Measurements from ENCODE around the gene TGFBR3L. TPM values are rescaled to one million over a fixed set of nuclear protein-coding genes. Genes with fewer than 3 reads are reported as not detected.
A peak's percentile ranks its signal among the peaks of the same experiment; 100 is the strongest.

Gene TGFBR3L
- total and polyA plus RNA-seq, 2 of the 13 experiments (the other 11 are each of a cell fraction or from before 2014, with no cell fraction given) = 0.20 to 1.0 TPM

GRCh38 chr19:7919610-7920518 is 5.2 kb downstream of the TGFBR3L start, which contains the start of gene SNAPC2 (continued):
- TF ChIP-seq ZNF432 (CRISPR knock-in tag; IDR thresholded peaks at IDR 0.05; ENCODE audit: borderline replicate concordance) = no peak
- peak; percentile 63 for TF ChIP-seq ZHX2 (IDR thresholded peaks at IDR 0.05; ENCODE audit: low read depth)
- TF ChIP-seq ZHX2 (CRISPR knock-in tag; IDR thresholded peaks at IDR 0.05; ENCODE audit: borderline replicate concordance) = no peak; the same call in 1 of the 2 replicates
- TF ChIP-seq NONO (IDR thresholded peaks at IDR 0.05) = no peak
- TF ChIP-seq NONO (CRISPR knock-in tag; conservative IDR thresholded peaks at IDR 0.05) = peak; percentile 88
- TF ChIP-seq ZNF761 (CRISPR knock-in tag; conservative IDR thresholded peaks at IDR 0.05) = 0 out of 2 replicates have a peak, but pooled peaks have one; percentile 70
- peak; percentile 67; the same call in 1 of the 2 replicates for TF ChIP-seq ZNF230 (CRISPR knock-in tag; IDR thresholded peaks at IDR 0.05)
- 0 out of 2 replicates have a peak, but pooled peaks have one; percentile 28 for TF ChIP-seq NR2F2 (IDR thresholded peaks at IDR 0.05; ENCODE audit: borderline replicate concordance, low read depth)
- no peak for TF ChIP-seq ADNP (CRISPR knock-in tag; IDR thresholded peaks at IDR 0.05)
- TF ChIP-seq, protein P1, sequence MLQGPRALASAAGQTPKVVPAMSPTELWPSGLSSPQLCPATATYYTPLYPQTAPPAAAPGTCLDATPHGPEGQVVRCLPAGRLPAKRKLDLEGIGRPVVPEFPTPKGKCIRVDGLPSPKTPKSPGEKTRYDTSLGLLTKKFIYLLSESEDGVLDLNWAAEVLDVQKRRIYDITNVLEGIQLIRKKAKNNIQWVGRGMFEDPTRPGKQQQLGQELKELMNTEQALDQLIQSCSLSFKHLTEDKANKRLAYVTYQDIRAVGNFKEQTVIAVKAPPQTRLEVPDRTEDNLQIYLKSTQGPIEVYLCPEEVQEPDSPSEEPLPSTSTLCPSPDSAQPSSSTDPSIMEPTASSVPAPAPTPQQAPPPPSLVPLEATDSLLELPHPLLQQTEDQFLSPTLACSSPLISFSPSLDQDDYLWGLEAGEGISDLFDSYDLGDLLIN (CRISPR knock-in tag; IDR thresholded peaks at IDR 0.05; ENCODE audit: borderline replicate concordance) = 0 out of 2 replicates have a peak, but pooled peaks have one; percentile 24
- TF ChIP-seq, protein P2, sequence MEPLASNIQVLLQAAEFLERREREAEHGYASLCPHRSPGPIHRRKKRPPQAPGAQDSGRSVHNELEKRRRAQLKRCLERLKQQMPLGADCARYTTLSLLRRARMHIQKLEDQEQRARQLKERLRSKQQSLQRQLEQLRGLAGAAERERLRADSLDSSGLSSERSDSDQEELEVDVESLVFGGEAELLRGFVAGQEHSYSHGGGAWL (CRISPR knock-in tag; IDR thresholded peaks at IDR 0.05) = peak; percentile 67
- TF ChIP-seq SP5 (CRISPR knock-in tag; IDR thresholded peaks at IDR 0.05; ENCODE audit: borderline replicate concordance, low read depth) = peak; percentile 89
- TF ChIP-seq, protein P3, sequence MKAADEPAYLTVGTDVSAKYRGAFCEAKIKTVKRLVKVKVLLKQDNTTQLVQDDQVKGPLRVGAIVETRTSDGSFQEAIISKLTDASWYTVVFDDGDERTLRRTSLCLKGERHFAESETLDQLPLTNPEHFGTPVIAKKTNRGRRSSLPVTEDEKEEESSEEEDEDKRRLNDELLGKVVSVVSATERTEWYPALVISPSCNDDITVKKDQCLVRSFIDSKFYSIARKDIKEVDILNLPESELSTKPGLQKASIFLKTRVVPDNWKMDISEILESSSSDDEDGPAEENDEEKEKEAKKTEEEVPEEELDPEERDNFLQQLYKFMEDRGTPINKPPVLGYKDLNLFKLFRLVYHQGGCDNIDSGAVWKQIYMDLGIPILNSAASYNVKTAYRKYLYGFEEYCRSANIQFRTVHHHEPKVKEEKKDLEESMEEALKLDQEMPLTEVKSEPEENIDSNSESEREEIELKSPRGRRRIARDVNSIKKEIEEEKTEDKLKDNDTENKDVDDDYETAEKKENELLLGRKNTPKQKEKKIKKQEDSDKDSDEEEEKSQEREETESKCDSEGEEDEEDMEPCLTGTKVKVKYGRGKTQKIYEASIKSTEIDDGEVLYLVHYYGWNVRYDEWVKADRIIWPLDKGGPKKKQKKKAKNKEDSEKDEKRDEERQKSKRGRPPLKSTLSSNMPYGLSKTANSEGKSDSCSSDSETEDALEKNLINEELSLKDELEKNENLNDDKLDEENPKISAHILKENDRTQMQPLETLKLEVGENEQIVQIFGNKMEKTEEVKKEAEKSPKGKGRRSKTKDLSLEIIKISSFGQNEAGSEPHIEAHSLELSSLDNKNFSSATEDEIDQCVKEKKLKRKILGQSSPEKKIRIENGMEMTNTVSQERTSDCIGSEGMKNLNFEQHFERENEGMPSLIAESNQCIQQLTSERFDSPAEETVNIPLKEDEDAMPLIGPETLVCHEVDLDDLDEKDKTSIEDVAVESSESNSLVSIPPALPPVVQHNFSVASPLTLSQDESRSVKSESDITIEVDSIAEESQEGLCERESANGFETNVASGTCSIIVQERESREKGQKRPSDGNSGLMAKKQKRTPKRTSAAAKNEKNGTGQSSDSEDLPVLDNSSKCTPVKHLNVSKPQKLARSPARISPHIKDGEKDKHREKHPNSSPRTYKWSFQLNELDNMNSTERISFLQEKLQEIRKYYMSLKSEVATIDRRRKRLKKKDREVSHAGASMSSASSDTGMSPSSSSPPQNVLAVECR (CRISPR knock-in tag; IDR thresholded peaks at IDR 0.05; ENCODE audit: borderline replicate concordance) = peak; percentile 82; the same call in 1 of the 2 replicates
- no peak for TF ChIP-seq ZNF121 (CRISPR knock-in tag; IDR thresholded peaks at IDR 0.05)
- peak; percentile 74; the same call in 1 of the 2 replicates for TF ChIP-seq IKZF5 (CRISPR knock-in tag; IDR thresholded peaks at IDR 0.05)

Measured in HepG2 (cell line).